AML-193 (cell line): ENCODE measurements around the gene MC4R.
"Not testable (repeated sequence)": the region's sequence is repeated elsewhere in the genome, so short reads cannot be mapped to it uniquely, and the experiment has no call there.

Source experiments
- DNase-seq, 2 experiments: peaks; one replicate each; lab custom pipeline; 2025; lab: John Stamatoyannopoulos, UW

The MC4R gene

GRCh38 chr18:60372596-60372995 is at the start of gene MC4R:
Gene MC4R (minus strand): TSS chr18:60372775. CDS start chr18:60372349, 426 bp downstream.
- no peak for DNase-seq

- DNase-seq, result not testable (repeated sequence)
Observed at GRCh38 chr18:60422306-60422705, 49.7 kb upstream of the MC4R start.

- DNase-seq, result no peak
Observed at GRCh38 chr18:60421356-60422118, 49.0 kb upstream of the MC4R start.

DNA sequence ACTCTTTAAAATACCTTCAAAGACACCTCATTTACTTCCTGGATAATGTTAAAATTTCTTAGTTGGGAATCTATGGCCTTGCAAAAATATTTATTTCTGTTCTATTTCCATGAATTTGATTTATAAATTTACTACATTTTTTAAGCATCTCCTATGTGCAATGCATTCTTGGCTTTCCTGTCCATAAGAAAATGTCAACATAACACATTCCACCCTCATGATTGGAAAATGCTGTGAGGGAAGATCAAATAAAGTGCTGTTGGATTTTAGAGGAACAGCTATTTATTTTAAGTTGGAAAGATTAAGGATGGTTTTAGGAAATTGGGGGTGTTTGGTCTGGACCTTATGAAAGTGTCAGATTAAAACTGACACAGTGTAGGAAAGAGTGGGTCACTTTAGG is 45.4 kb upstream of the MC4R start:
- DNase-seq, result no peak

DNA sequence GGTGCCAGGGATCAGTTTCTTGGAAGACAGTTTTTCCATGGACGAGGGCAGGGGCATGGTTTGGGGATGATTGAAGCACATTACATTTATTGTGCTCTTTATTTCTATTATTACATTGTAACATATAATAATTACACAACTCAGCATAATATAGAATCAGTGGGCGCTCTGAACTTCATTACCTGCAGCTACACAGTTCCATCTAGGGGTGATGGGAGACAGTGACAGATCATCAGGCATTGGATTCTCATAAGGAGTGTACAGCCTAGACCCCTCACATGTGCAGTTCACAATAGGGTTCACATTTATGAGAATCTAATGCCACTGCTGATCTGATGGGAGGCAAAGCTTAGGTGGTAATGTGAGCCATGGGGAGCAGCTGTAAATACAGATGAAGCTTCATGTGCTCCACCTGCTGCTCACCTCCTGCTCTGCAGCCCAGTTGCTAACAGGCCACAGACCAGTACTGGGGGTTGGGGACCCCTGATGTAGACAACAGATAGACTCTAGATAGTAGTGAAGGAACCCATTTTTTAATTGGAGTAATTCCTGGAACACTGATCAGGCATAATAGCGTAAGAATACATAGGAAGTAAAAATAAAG is 41.5 kb upstream of the MC4R start:
- DNase-seq, result no peak

GRCh38 chr18:60411715-60412114 is 39.1 kb upstream of the MC4R start:
- no peak for DNase-seq

DNA sequence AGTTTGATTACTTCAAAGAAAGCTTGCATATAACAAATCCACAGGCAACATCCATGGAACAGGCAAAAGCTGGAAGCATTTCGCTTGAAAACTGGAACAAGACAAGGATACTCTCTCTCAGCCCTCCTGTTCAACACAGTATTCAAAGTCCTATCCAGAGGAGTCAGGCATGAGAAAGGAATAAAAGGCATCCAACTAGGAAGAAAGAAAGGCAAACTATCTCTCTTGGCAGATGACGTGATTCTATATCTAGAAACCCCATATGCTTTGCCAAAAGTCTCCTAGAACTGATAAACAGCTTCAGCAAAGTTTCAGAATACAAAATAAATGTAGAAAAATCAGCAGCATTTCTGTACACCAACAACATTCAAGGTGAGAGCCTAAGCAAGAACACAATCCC is 34.1 kb upstream of the MC4R start:
- no peak for DNase-seq

GRCh38 chr18:60404486-60405085 is 32.0 kb upstream of the MC4R start:
- DNase-seq, result no peak

- DNase-seq, result no peak
Observed at GRCh38 chr18:60401346-60401745, 28.8 kb upstream of the MC4R start.

GRCh38 chr18:60391571-60392226 is 19.1 kb upstream of the MC4R start:
- DNase-seq, result no peak

- no peak for DNase-seq
Observed at GRCh38 chr18:60389314-60389713, 16.7 kb upstream of the MC4R start.

DNA sequence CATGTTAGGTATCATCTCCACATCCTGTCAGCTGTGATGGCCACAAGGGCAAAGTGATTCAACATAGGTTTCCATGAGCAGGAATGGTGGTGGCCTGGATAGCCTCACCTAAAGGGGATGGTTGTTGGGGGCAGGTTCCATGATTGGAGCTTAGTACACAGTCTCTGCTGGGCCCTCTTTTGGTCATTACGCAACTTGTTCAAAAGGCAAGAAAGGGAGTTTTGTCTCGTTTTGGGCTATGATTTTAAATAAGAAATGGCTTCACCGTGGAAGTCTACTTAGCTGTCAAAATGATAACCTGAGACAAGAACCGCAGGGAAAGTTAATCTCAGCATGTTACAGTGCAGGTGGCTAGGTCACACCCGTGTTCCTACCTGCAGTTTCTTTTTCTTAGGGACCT is 13.1 kb upstream of the MC4R start:
- no peak for DNase-seq

DNA sequence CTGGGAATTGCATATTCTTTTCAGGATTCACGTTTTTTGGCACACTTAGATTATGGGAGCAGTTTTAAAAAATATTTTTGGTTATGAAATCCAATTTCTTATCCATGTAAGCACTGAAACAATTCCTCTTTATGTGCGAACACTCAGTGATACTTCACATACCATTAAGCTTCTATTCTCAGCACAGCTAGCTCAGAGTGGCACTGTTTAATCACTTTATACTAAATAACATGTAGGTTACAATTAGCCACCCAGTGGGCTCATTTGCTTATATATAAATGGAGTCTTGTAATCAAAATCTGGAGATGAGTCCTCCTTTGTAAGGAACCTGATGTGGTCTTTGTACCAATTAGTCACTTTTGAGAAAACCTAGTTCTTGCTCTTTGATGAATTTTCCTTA is 11.3 kb upstream of the MC4R start:
- no peak for DNase-seq

GRCh38 chr18:60377778-60378469 is 5.3 kb upstream of the MC4R start:
- no peak for DNase-seq

DNA sequence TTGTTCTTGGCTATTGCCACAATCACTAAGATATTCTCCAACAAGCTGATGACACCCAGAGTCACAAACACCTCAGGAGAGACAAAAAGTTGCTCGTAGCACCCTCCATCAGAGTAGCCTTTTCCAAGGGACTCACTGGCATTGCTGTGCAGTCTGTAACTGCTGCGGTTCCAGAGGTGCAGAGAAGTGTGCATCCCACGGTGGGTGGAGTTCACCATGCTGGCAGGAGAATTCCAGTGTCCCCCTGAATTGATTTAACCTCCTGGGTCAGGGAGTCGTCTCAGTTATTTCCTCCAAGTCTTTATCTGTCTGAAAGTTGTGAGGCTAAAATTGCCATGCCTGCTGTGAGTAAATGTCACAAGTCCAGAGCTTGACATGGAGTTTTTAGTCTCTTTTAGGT is 443 bp downstream of the MC4R start:
- no peak for DNase-seq

DNA sequence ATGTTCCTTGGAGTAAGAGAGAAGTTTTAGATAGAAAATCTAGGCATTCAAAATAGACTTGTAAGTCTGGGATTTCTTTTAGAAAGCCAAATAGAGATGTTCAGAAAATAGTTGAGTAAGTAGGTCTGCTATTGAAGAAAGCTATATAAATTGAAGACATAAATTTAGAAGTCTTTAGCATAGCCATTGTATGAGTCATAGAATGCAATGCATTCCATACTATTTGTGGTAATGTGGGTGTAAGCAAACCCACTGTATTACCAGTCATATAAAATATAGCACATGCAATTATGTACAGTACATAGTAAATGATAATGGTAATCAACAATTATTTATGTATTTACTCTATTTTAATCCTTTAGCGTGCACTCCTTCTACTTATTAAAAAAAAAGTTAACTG is 14.1 kb downstream of the MC4R start:
- no peak for DNase-seq

DNA sequence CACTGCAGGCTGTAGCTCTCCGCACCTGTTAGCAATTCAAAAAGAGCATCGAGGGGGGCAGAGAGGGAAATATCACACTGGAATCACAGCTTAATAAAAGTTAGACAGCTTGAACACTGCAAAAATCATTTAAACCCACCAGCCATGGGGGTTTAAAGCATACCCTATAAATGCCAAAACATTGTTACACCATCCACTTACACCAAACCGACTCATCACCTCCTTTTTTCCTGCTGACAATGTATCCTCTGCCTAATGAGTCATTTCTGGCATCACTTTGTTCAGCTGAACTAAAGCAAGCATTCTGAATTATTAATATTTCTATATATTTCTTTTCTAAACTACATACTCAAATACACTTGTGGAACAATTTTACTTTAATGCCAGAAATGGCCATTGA is 21.6 kb downstream of the MC4R start:
- no peak for DNase-seq

DNA sequence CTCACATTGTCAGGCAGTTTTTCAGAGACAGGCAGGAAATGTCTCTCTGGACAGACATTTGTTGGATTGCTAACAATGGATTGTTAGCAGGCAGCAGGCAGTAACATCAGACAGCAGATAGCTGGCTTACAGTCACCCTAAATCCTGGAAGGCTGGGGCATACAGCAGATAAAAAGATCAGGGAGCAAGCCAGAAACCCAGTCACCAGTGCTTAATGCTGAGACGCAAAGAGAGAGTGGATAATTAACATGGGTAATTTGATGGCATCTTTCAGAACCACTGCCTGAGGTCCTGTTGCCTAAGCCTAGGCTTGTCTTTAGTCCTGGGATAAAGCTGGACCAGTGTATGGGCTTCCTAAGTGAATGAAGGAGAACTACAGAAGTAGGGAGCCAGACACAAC is 22.4 kb downstream of the MC4R start:
- no peak for DNase-seq

GRCh38 chr18:60347526-60348045 is 25.0 kb downstream of the MC4R start:
- DNase-seq, result no peak

- no peak for DNase-seq
Observed at GRCh38 chr18:60339018-60339417, 33.6 kb downstream of the MC4R start.

DNA sequence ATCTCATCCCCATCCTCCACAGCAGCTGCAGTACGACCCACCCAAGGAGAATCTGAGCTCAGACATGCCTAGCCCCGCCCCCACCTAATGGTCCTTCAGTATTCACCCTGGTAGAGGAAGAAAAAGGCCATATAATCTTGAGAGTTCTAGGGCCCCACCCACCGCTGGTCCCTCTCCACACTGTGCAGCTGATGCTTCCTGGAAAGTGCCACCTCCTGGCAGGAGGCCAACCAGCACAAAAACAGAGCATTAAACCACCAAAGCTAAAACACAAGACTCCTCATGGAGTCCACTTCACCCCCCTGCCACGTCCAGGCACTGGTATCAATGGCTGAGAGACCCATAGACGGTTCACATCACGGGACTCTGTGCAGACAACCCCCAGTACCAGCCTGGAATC is 40.7 kb downstream of the MC4R start:
- DNase-seq, result no peak

- DNase-seq, result no peak
Observed at GRCh38 chr18:60329131-60329530, 43.4 kb downstream of the MC4R start.
